ENCODE measurements around the gene ARHGEF16.

ARHGEF16 gene

DNA sequence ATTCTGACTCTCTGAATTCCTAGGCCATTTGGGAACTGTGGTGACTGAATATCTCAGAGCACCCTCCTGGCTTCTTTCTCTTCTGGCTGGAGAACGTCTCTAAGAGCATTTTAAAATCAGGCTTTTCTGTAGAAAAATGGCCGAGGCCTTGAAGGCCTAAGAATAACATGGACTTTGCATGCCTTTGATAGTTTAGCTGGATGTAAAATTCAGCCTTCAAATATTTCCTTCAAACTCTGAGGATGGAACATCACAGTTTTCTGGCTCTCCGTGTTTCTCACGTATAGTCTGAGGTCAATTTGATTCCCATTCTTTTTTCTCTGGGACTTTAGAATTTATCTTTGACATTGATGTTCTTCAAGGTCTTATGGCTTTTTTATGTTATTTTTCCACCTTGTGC is 34.0 kb downstream of the ARHGEF16 start:
- no peak for DNase-seq

DNA sequence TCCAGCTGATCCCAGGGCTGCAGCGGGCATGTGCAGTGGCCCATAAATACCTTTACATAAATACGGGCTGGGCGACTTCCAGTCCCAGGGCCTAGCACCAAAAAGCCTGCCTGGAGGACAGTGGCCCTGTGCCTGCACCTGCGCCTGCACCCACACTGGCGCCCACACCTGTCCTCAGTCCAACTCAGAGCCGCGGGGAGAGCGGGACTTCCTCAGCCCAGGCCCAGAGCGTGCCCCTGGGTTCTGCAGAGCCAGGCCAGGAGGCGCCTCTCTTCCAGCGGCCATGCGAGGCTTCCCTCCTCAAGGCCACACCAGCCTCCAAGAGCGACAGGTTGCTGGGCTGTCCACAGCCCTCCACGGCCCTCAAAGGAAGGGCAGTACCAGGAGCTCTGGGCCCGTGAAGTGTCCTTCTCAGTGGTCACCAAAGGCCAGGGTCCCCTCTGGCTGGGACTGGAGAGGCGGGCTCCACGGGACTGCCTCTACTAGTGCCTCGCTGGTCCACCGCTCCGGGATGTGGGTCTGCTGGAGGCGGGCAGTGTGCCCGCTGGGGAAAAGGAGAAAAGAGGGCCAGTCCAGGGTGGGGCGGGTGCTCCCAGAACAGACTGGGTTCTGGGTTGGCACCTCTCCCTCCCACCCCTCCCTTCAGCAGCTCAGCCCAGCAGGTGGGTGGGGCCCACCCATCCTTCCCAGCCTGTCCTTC is 35.7 kb downstream of the ARHGEF16 start:
- DNase-seq: no peak

DNA sequence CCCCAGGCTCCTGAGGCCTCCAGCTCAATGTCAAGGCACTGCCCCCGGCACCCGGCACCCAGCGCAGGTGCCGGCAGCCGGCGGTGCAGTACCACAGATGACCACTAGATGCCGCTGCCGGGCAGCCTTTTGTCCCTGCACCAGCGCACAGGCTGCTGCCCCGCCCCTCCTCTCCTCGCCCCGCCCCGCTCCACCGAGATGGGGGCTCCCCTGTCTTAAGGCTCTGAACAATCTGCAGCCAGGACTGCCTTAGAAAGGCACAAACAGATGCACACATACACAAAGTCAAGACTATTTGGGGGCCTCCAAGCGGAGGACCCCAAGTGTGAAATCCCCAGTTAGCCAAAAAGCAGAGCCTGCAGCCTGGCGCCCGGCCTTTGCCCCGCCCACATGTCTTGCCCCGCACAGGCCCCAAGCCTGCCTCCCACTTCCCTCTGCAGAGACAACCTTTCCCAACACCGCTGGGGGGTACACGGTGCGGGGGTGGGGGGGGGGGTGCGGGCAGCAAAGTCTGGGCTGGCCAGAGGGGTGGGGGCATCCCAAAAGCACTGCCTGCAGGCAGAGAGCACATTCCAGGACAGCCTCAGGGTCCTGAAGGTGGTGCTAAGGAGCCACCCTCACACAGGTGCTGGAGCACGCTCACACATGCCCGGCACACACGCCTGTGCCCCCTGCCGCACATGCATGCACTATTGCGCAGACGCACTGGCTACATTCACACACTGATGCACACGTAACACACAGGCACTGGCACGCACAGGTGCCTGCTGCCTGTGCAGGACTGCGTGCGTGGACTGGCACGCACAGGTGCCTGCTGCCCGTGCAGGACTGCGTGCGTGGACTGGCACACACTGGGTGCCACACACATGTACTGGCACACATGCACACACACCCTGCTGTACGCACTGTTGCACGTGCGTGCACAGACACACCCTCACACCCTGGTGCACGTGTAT is 37.1 kb downstream of the ARHGEF16 start:
- peak; percentile 49 for DNase-seq

DNA sequence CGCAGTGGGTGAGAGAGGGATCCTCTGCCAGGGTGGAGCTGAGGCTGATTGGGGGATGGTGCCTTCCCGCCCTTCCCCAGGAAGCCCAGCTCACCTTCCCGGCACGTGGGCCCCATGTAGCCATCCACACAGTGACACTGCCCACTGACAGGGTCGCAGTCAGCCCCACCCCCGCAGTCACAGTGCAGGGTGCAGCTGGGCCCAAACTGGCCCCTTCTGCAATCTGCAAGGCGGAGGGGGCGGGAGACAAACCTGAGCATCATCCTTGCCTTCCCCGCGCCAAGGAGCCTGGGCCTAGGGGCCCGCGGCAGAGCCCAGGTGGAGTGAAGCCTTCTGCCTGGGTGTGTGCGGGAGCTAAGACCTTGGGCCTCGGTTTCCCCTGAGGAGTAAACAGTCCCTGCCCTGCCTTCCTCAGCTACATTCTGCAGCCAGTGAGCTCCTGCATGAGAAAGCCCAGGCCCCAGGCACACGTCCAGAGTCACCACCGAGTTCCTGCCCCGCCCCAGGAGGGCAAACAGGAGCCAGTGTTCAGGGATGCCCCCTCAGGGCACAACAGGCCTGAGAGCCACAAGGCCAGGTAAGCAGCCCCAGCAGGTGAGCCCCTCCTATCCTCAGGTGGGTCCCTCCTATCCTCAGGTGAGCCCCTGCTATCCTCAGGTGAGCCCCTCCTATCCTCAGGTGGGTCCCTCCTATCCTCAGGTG is 38.2 kb downstream of the ARHGEF16 start:
- no peak for DNase-seq

DNA sequence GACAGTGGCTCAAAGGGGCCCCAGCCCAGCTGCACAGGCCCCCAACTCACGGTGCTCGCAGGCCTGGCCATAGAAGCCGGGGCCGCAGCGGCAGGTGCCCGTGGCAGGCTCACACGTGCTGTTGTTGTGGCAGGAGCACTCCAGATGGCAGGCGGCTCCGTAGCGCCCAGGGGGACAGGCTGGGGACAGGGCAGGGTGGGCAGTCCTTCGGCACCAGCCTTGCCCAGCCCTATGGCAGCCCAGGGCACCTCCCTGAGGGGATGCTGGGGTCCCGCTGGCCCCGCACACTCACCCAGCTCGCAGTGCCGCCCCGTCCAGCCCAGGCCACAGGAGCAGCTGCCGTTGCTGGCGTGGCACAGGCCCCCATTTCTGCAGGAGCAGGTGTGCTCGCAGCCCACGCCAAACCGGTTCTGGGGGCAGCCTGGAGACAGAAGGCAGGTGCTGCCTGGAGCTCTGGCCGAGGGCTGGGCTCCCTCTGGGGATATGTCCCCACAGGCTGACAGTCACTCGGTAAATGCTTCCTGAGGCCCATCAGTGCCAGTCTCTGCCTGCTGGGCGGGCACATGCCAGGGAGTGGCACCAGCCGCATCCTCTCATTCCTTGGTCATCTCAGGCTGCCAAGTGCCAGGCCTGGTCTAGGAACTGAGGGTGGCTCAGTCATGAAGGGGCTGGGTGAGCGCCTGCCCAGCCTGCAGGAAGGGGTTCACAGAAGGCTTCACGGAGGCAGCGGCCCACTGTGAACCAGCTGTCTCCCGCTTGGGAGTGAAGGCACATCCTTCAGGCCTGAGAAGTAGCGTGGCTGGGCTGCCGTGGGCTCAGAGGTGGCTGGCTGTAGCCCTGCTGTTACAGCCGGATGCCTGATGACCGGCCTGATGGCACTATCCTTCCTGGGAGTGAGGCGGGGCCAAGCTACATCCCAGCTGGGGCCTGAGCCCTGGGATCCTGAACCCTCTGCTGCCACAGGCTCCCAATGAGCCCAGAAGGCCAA is 40.1 kb downstream of the ARHGEF16 start:
- no peak for DNase-seq

DNA sequence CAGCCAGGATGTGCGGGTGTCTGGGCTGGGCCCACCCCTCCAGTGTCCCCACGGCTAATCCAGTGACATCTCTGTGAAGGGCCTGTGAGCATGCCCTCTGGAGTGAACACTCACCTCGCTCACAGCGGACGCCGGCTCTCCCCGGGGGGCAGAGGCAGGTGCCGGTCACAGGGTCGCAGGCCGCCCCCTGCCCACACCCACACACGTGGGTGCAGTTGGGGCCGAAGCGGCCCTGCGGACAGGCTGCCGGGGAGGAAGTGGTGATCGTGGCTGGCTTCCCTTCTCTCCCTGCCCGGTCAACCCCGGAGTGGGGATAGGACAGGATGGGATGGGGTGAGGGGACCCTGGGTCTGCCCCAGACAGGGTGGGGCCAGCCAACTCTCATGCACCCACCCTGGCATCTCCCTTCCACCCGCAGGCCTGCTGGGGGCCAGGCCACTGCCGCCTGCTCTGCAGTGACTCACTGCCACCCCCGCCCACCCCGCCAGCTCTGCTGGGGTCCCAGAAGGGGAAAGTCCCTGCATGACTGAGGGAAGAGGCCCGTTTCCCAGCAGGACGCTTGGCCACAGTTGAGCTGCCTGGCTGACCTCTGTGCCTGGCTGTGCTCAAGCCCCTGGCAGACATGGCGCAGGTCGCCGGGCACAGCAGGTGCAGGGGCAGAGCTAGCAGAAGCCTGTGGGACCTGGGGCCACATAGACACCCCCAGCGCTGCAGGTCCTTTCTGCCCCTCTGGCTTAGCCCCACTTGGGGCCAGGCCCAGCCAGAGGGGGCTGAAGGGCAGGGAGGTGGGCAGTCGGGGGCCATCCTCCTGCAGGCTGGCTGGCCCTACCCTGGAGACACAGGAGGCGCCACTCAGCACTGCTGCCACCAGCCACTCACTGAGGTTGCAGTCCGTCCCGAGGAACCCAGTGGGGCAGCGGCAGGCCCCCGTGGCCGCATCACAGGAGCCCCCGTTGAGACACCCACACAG is 41.6 kb downstream of the ARHGEF16 start:
- no peak for DNase-seq

DNA sequence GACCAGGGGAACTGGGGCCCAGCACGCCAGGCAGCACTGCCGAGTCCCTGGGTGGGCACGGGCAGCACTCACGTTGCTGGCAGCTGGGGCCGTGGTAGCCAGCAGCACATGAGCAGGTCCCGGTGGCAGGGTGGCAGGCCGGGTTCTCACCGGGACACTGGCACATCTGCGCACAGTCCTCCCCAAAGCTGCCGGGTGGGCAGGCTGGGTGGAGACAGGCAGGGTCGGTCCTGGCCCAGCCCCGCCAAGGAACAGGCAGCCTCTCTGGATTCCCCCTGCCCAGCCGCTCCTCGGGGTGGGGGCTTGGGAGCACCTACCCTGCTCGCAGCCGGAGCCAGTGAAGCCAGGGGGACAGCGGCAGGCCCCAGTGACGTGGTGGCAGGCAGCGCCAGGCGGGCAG is 42.5 kb downstream of the ARHGEF16 start:
- no peak for DNase-seq

DNA sequence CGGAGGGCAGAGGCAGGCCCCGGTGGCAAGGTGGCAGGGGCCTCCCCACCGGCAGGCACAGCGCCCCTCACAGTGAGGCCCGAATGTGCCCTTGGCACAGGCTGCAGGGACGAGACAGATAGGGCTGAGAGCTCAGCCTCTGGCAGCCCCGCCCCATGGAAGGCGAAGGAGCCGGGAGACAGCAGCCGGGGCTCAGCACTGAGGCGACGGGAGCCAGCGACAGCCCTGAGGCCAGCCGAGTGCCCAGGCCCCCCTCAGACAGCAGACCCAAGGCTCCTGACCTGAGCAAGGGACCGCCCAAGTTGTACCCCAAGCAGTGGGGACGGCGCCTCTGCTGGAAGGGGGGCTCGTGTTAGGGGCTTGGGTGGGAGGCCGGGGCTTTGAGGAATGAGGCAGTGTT is 43.1 kb downstream of the ARHGEF16 start:
- DNase-seq: no peak

DNA sequence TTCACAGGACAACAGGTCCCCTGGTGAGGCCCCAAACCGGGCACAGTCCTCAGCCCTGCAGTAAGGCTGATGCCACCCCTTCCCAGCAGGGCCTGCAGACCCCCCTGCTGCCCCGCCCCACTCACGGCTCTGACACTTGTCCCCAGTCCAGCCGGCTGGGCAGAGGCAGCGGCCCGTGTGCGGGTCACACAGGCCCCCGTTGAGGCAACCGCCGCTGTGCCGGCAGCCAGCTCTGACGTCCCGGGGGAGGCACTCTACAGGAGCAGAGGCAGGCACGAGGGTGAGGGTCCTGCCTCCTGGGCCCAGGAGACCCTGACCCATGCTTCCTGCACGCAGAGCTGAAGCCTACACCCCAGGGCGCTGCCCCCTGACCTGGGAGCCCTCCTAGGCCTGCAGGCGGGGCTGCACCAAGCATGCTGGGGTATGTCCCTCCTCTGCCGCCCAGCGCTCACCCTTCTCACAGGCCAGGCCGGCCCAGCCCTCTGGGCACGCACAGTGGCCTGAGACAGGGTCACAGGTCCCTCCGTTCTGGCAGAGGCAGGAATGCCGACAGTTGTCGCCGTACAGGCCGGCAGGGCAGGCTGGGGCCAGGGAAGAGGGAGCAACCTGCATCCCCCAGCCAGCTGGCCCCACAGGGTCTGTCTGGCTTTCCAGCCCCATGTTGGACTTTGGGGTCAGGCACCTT is 43.9 kb downstream of the ARHGEF16 start:
- DNase-seq: no peak

DNA sequence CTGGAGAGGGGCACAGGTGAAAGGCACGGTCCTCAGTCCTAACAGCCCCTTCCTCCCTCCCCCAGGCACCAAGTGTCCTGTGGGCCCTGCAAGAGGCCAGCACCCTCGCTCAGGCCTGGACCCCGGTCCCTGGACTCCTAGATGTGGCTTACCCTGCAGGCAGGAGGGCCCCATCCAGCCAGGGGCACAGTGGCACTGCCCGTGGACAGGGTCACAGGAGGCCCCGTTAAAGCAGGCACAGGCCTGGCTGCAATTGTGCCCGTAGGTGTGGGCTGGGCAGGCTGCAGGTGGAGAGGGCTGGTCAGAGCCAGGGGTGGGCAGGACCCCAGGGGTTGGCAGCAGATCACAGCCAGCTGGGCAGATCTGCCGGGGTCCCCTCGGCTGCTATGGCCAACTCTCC is 44.5 kb downstream of the ARHGEF16 start:
- DNase-seq: no peak

DNA sequence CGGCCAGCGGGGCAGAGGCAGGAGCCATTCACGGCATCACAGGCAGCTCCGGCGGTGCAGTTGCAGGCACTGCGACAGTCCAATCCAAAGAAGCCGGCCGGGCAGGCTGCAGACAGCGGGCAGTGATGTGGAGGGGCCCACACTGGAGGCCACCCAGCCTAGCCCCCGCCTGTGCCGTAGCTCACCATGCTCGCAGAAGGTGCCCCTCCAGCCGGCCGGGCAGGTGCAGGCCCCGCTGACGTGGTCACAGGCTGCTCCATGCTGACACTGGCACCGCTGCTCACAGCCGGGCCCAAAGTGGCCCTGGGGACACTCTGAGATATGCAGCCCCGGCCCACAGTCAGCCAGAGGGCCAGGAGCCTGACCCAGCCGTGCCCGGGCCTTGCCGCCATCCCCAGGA is 45.1 kb downstream of the ARHGEF16 start:
- DNase-seq: no peak

DNA sequence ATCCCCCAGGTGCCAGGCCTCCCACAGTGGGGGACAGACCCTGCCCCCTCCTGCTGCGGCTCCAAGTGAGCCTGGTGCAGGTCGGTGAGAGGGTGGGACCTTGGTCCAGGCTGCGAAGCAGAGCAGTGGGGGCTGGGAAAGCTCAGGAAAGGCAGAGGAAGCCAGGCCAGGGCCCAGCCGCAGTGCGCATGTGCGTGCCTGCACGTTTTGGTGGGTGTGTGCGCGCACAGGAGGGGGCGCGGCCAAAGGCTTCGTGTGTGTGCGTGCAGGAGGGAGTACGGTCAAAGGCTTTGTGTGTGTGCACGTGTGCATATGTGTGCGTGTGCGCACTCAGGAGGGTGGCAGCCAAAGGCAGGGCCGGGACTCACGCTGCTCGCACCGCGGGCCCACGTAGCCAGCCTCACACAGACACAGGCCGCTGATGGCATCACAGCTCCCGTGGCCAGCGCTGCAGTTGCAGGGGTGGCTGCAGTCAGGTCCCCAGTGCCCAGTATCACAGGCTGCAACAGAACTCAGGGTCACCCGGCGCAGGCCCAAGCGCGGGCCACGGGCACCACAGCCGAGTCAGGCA is 45.9 kb downstream of the ARHGEF16 start:
- DNase-seq: no peak

DNA sequence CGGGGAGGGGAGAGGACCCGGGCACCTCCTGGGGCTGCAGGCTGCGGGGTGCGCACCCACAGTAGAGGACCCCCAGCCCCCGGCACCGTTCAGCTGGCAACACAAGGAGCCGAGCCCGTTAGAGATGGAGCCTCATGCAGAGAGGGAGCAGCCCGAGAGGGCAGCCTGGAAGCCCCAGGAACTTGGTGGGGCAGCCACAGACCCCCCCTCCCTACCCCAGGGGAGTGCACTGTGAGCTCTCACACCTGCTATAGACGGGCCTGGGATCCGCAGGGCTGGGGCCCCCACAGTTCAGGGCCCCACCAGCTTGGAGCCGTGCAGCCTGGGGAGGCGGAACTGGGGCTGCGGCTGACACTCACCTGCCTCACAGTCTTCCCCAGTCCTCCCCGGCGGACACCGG is 47.0 kb downstream of the ARHGEF16 start:
- DNase-seq: no peak

DNA sequence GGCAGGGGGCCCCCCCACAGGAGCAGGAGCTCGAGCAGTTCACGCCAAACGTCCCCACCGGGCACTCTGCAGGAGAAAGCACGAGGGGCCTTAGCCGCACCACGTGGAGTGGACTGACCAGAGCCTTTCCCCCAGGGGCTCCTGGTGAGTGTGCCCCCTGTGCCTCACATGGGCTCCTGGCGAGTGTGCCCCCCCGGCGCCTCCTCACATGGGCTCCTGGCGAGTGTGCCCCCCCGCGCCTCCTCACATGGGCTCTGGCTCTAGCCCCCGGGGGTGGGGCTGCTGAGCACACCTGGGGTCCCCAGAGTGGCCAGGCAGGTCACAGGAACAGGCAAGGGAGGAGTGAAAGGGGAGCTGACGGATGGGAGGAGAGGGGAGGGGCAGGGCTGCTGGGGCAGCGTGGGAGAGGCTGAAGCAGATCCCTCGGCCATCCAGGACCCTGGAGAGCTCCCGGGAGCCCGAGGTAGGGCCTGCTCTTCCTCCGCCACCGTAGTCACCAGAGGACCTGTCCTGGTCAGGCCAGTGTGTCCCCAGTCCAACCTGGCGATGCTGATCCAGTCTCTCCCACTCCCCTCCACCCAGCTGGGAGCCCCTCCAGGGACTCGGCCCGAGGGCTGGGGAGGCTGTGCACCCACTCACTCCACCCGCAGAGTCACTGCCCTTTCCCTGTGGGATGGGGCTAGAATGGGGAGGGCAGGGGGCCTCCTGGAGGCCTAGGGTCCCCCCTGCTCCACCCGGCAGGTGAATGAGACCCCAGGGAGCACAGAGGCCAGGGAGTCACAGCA is 47.6 kb downstream of the ARHGEF16 start:
- no peak for DNase-seq

DNA sequence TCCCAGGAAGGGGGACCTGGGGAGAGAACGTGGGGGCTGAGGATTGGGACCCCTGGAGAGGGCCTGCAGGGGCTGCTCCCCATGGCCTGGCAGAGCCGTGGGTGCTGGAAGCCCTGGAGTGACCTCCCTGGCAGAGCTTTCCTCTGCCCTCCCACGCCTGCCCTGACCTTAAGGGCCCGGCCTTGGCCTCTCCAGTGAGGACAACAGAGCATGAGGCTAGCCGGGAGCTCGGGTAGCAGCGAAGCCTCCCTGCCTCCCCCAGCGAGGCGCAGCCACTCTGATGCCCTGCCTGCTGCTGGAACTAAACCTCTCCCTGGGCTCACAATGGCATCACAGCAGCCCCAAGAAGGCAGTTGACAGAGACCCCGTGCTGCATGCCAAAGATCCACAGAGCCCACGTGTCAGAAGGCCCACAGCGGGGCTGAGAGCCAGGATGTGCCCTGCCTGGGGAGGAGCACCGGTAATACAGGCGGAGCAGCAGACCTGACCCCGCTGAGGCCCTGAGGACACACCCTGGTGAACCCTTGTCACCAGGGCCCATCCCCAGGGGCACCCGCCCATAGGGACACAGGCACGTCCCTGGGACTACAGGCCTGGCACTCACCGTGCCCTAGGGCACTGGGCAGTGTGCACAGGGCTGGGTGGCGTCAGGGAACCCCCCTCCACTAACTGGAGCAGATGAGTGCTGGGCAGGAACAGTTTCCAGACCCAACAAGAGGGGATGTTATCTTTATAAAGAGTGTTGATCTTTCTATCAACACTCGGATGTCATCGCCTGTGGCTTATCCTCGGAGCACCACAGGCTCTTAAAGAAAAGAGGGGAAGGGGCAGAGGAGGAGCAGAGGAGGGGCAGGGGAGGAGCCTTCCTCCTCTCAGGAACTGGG is 48.4 kb downstream of the ARHGEF16 start:
- DNase-seq: no peak

DNA sequence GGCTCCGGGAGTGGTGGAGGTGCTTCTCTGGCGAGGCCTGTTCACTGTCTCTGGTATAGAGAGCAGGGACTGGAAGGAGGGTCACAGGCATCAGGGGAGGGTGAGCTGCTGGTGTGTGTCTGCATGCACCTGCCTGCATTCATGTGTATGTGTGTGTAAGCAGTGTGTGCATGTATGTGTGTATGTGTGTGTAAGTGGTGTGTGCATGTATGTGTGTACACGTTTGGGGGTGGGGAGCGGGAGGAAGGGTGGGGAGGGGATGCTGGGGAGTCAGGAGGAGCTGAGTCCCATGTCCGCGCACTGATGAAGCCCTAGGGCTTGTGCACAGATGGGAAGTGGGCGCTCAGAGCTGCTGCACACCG is 49.0 kb downstream of the ARHGEF16 start:
- no peak for DNase-seq

DNA sequence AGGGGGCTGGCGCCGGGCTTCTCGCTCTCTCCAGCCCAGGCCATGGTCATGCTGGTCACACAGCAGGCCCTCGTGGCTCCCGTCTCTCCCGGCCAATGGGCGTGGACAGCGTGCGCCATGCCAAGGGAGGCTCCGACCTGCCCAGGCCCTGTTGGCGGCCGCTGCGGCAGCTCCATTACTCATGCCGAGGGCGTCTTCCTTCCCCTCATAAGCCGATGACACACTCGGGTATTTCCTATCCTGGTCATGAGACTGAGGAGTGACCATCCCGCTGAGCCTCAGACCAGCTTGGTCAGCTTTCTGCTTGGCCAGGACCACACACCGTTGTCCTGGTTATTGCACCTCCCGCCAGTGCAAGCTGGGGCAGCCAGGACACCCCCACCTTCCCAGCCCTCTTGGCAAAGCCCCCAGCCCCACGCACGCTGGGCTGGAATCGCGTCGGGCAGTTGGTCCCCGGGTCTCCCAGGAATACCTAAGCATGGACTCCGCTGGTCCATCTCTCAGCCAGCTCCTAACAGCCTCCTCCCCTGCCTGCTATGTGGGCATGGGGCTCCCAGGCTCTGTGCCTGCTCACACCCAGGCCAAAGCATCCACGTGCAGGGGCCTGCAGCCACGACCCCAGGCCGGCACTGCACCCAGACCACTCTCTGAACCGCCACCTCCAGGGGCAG is 49.8 kb downstream of the ARHGEF16 start:
- DNase-seq: no peak

DNA sequence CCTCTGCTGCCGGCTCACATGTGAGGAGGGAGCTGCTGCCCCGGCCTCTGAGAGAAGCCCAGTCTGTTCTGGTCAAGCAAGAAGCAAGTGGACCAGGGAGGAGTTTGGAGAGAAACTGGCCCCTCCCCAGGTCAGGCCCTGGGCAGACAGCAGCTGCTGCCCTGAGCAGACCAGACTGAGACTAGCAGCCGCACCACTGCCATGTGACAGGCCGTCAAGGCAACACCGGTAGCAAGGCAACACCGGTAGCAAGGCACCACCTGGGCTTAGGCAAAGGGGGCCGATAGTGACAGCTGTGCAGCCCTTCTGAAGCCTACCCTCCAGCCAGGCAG is 50.3 kb downstream of the ARHGEF16 start:
- DNase-seq: no peak
